PC-3 (cell line): ENCODE measurements around the gene CHMP6.

ENCODE experiments used
- EZH2 ChIP-seq: fragments of 300-600 bp; sonication (generic); IDR thresholded peaks from one replicate; pipeline ENCODE4 v1.6.1; 2017; ENCODE audit warnings: antibody characterized with exemption, mild to moderate bottlenecking, low read length; ENCODE audit not compliant: unreplicated experiment
- EZH2phosphoT487 ChIP-seq: fragments of 300-600 bp; sonication (generic); IDR thresholded peaks from 2 replicates; pipeline ENCODE4 v1.6.1; 2018; ENCODE audit warnings: mild to moderate bottlenecking, antibody characterized with exemption, low read length, borderline replicate concordance
- TF ChIP-seq, protein P1 (sequence below): fragments of 300-600 bp; sonication (generic); conservative IDR thresholded peaks from 2 replicates; pipeline ENCODE4 v1.5.1; 2017; ENCODE audit warnings: antibody characterized with exemption, low read depth, mild to moderate bottlenecking, low read length

DNA sequence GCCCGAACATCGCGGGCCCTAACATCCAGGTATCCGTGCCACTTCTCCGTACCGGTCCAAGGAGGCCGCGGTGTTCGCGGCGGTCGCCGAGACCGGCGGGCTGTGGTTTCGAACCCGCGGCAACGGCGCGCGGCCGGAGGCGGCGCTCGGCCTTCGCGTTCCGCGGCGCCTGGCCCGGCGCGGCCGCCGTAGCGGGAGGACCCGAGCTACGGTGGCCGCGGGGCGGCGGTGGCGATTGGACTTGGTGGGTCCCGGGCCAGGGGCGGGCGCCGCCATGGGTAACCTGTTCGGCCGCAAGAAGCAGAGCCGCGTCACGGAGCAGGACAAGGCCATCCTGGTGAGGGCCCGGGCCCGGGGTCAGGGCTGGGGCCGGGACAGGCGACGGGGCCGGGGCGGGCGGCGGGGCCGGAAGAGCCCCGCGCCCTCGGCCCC is at the start of gene CHMP6:
- TF ChIP-seq, protein P1, sequence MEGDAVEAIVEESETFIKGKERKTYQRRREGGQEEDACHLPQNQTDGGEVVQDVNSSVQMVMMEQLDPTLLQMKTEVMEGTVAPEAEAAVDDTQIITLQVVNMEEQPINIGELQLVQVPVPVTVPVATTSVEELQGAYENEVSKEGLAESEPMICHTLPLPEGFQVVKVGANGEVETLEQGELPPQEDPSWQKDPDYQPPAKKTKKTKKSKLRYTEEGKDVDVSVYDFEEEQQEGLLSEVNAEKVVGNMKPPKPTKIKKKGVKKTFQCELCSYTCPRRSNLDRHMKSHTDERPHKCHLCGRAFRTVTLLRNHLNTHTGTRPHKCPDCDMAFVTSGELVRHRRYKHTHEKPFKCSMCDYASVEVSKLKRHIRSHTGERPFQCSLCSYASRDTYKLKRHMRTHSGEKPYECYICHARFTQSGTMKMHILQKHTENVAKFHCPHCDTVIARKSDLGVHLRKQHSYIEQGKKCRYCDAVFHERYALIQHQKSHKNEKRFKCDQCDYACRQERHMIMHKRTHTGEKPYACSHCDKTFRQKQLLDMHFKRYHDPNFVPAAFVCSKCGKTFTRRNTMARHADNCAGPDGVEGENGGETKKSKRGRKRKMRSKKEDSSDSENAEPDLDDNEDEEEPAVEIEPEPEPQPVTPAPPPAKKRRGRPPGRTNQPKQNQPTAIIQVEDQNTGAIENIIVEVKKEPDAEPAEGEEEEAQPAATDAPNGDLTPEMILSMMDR: no peak
- TF ChIP-seq EZH2phosphoT487 (no peak), EZH2 (no peak)
